RKO (cell line): ENCODE data around the gene KIAA1549.
"Not testable (repeated sequence)": the region's sequence is repeated elsewhere in the genome, so short reads cannot be mapped to it uniquely, and the experiment has no call there.

Experiments
- DNase-seq: peaks from one replicate; pipeline ENCODE4 v3.0.0-alpha.2; 2016; ENCODE audit warnings: low spot score

The KIAA1549 gene

GRCh38 chr7:138981332-138982203 is at the start of gene KIAA1549:
TSS of gene KIAA1549 (minus strand) at chr7:138981389. CDS start at chr7:138981269, 120 bp downstream.
- DNase-seq: peak; percentile 86

- no peak for DNase-seq
Measured at GRCh38 chr7:139029353-139029752, 48.2 kb upstream of the KIAA1549 start.

GRCh38 chr7:139026551-139026950 is 45.4 kb upstream of the KIAA1549 start:
- DNase-seq: no peak

- DNase-seq: not testable (repeated sequence)
Measured at GRCh38 chr7:139025861-139026260, 44.7 kb upstream of the KIAA1549 start.

GRCh38 chr7:139023076-139023475 is 41.9 kb upstream of the KIAA1549 start:
- DNase-seq: no peak

- no peak for DNase-seq
Measured at GRCh38 chr7:139022286-139022685, 41.1 kb upstream of the KIAA1549 start.

- no peak for DNase-seq
Measured at GRCh38 chr7:139018910-139019309, 37.7 kb upstream of the KIAA1549 start.

- DNase-seq: peak; percentile 90
Measured at GRCh38 chr7:139016931-139017511, 35.8 kb upstream of the KIAA1549 start.

GRCh38 chr7:139011373-139011772 is 30.2 kb upstream of the KIAA1549 start:
- DNase-seq: no peak

- DNase-seq: no peak
Measured at GRCh38 chr7:139004321-139005090, 23.3 kb upstream of the KIAA1549 start.

GRCh38 chr7:138999414-138999813 is 18.2 kb upstream of the KIAA1549 start:
- DNase-seq: no peak

- no peak for DNase-seq
Measured at GRCh38 chr7:138992052-138992531, 10.9 kb upstream of the KIAA1549 start.

GRCh38 chr7:138987686-138988085 is 6.5 kb upstream of the KIAA1549 start:
- DNase-seq: no peak

GRCh38 chr7:138982204-138982623 is 1.0 kb upstream of the KIAA1549 start:
- peak; percentile 59 for DNase-seq

GRCh38 chr7:138980563-138981291 is 462 bp downstream of the KIAA1549 start:
- DNase-seq: peak; percentile 50

GRCh38 chr7:138979988-138980562 is 1.1 kb downstream of the KIAA1549 start:
- DNase-seq: no peak

- DNase-seq: peak; percentile 79
Measured at GRCh38 chr7:138979226-138979979, 1.8 kb downstream of the KIAA1549 start.

GRCh38 chr7:138978541-138979184 is 2.5 kb downstream of the KIAA1549 start:
- DNase-seq: no peak

GRCh38 chr7:138976161-138976560 is 5.0 kb downstream of the KIAA1549 start:
- not testable (repeated sequence) for DNase-seq
